ENCODE data around the gene ADORA1. TPM values are rescaled to one million over a fixed set of nuclear protein-coding genes. Genes with fewer than 3 reads are reported as not detected.

Gene ADORA1
- polyA plus RNA-seq, 1 donor (not counting 4 experiments of a cell fraction or from before 2014, with no cell fraction given) = 0.09 TPM

- H3K4me1 ChIP-seq (ENCODE audit: control insufficient read depth, extremely low read depth, insufficient read depth, low read length) = no peaks in the 10 kb centered on the region
- H3K4me3 ChIP-seq (ENCODE audit: control insufficient read depth in 2 of 3, extremely low read depth in 1 of 3, insufficient read depth in 2 of 3, low read depth in 1 of 3, low read length in 3 of 3) = no peak overlapping the region
- H3K79me2 ChIP-seq (ENCODE audit: control insufficient read depth, insufficient read depth, low read length) = no peaks in the 10 kb centered on the region
- no peak overlapping the region for H3K9ac ChIP-seq (ENCODE audit: control insufficient read depth, extremely low read depth, insufficient read depth, low read length)
- DNase-seq (ENCODE audit: low read depth, low spot score) = peak; percentile 11
- no peak overlapping the region for H3K4me2 ChIP-seq (ENCODE audit: control insufficient read depth, extremely low read depth, insufficient read depth, low read depth, low read length)
- no peaks in the 10 kb centered on the region for H3K27me3 ChIP-seq (ENCODE audit: control insufficient read depth, extremely low read depth, insufficient read depth, low read length)
- no peak overlapping the region for H2AFZ ChIP-seq (ENCODE audit: control insufficient read depth, low read length)
- H4K20me1 ChIP-seq (ENCODE audit: control insufficient read depth, extremely low read depth, insufficient read depth, low read length) = no peaks in the 10 kb centered on the region
- FAIRE-seq = peak; percentile 84
- no peaks in the 10 kb centered on the region for H3K36me3 ChIP-seq (ENCODE audit: control insufficient read depth in 2 of 2, extremely low read depth in 1 of 2, insufficient read depth in 2 of 2, low read length in 2 of 2)
- H3K27ac ChIP-seq (ENCODE audit: control insufficient read depth, insufficient read depth, low read length) = no peak overlapping the region
- dilution Hi-C loops (cut with MboI; ENCODE audit: extremely low pct_ligation_motif_present, low sequenced_read_pairs) = no loop called here
- TF ChIP-seq, protein P1, sequence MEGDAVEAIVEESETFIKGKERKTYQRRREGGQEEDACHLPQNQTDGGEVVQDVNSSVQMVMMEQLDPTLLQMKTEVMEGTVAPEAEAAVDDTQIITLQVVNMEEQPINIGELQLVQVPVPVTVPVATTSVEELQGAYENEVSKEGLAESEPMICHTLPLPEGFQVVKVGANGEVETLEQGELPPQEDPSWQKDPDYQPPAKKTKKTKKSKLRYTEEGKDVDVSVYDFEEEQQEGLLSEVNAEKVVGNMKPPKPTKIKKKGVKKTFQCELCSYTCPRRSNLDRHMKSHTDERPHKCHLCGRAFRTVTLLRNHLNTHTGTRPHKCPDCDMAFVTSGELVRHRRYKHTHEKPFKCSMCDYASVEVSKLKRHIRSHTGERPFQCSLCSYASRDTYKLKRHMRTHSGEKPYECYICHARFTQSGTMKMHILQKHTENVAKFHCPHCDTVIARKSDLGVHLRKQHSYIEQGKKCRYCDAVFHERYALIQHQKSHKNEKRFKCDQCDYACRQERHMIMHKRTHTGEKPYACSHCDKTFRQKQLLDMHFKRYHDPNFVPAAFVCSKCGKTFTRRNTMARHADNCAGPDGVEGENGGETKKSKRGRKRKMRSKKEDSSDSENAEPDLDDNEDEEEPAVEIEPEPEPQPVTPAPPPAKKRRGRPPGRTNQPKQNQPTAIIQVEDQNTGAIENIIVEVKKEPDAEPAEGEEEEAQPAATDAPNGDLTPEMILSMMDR (optimal IDR thresholded peaks at IDR 0.05 in 1 of 3, IDR thresholded peaks at IDR 0.05 in 1 of 3, conservative IDR thresholded peaks at IDR 0.05 in 1 of 3; ENCODE audit: extremely low read depth in 1 of 3, insufficient read depth in 2 of 3, low read length in 3 of 3) = peak; percentile 66 to 75 (median 72)
- TF ChIP-seq EZH2 (IDR thresholded peaks at IDR 0.05; ENCODE audit: low read length) = no peak
- H3K9me1 ChIP-seq (ENCODE audit: control insufficient read depth, extremely low read depth, insufficient read depth, low read length) = no peaks in the 10 kb centered on the region
- H3K9me3 ChIP-seq (ENCODE audit: control insufficient read depth, low read depth, low read length) = no peaks in the 10 kb centered on the region
Observed at GRCh38 chr1:203216274-203217138, 89.0 kb downstream of the ADORA1 start.

Other genes starting within 250 kb of the ADORA1 start
- gene RABIF, start 238.6 kb upstream of the ADORA1 start, polyA plus RNA-seq = 14.8 to 17.4 TPM (median 16.6 TPM) in 3 replicates
- 26.4 to 32.3 TPM (median 28.6 TPM) in 3 replicates for gene KLHL12, start 200.5 kb upstream of the ADORA1 start, polyA plus RNA-seq
- gene ADIPOR1, start 169.4 kb upstream of the ADORA1 start, polyA plus RNA-seq = 223 to 336 TPM (median 260 TPM) in 3 replicates
- 199 to 336 TPM (median 232 TPM) in 3 replicates for gene CYB5R1, start 160.5 kb upstream of the ADORA1 start, polyA plus RNA-seq
- 87.4 to 91.8 TPM (median 88.2 TPM) in 3 replicates for gene TMEM183A, start 120.4 kb upstream of the ADORA1 start, polyA plus RNA-seq
- 0.63 to 4.2 TPM (median 2.3 TPM) in 3 replicates for gene PPFIA4, start 101.2 kb upstream of the ADORA1 start, polyA plus RNA-seq
- not detected in 3 replicates for gene MYOG, start 41.7 kb upstream of the ADORA1 start, polyA plus RNA-seq
- not detected in 3 replicates for gene MYBPH, start 48.1 kb downstream of the ADORA1 start, polyA plus RNA-seq
- 0.11 to 1.2 TPM (median 0.20 TPM) in 3 replicates for gene CHI3L1, start 59.0 kb downstream of the ADORA1 start, polyA plus RNA-seq
- gene CHIT1, start 101.9 kb downstream of the ADORA1 start, polyA plus RNA-seq = 0.14 TPM in 1 of 3 replicates, not detected in the others
- 52.4 to 230 TPM (median 117 TPM) in 3 replicates for gene BTG2, start 177.8 kb downstream of the ADORA1 start, polyA plus RNA-seq
- gene FMOD, start 223.4 kb downstream of the ADORA1 start, polyA plus RNA-seq = 0.39 to 0.47 TPM (median 0.44 TPM) in 3 replicates